GM18502 (cell line): ENCODE measurements around the gene IL15RA.
"Not testable (repeated sequence)": the region's sequence is repeated elsewhere in the genome, so short reads cannot be mapped to it uniquely, and the experiment has no call there.

ENCODE experiments used
- ATAC-seq: cut with Tn5 transposase; IDR thresholded peaks from one replicate; pipeline ENCODE4 v1.9.1; 2021; ENCODE audit warnings: mild to moderate bottlenecking; ENCODE audit not compliant: unreplicated experiment, poor library complexity

The IL15RA gene

DNA sequence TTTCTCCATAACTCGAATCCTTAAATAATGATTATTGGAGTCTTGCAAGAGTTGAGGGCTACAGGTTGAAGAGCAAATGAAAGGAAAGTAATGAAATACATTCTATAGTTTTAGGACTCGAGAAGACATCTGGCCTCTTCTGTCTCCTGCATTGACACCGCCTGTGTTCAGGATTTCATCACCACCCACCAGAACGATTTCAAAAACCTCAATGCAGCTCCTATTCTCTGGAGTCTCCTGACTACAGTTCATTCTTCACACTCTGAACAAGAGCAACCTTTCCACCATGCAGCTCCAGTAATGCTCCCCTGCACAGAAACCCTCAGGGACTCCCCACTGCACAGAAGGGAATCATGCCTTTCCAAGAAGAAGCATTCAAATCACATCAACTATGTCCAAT, 5.5 kb downstream of the IL15RA start:
- no peak for ATAC-seq

DNA sequence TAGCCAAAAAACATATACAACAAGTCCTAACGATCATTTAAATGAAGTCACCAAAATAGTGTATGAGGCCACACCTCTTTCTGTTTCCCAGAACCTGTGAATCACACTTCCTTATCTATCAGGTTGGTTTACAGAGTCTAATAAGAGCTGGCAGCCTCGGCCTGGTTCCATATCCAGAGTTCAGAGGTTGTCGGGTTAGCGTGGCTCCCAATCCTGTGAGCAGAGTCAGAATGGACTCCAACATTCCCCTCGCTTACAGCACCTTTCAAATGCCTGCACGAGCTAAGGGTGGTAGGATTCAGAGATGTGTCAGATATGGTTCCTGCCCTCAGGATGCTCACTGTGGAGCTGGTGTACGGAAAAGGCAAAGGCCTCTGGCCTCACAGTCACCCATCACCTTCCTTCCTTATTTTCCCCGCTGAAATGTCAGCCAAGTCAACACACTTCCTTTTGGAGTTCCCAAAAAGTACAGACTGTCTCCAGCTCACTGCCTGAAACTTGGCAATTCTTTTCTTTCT, 6.0 kb downstream of the IL15RA start:
- no peak for ATAC-seq

GRCh38 chr10:5970527-5970926, 6.8 kb downstream of the IL15RA start:
- no peak for ATAC-seq

DNA sequence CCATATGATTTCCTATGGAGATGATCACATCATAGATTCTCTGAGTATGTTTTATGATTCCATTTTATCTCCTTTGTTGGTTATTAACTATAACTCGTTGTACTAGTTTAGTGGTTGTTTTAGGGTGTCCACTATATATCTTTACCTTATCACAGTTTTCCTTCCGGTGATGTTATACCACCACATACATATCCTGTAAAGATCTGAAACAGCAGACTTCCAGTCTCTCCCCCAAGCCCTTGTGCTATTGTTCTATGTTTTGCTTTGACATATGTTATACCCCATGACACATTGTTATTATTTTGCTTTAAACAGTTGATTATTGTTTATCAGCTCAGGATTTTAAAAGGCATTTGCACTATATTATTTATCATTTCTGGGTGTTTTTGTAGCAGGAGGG, 7.3 kb downstream of the IL15RA start:
- ATAC-seq: no peak

DNA sequence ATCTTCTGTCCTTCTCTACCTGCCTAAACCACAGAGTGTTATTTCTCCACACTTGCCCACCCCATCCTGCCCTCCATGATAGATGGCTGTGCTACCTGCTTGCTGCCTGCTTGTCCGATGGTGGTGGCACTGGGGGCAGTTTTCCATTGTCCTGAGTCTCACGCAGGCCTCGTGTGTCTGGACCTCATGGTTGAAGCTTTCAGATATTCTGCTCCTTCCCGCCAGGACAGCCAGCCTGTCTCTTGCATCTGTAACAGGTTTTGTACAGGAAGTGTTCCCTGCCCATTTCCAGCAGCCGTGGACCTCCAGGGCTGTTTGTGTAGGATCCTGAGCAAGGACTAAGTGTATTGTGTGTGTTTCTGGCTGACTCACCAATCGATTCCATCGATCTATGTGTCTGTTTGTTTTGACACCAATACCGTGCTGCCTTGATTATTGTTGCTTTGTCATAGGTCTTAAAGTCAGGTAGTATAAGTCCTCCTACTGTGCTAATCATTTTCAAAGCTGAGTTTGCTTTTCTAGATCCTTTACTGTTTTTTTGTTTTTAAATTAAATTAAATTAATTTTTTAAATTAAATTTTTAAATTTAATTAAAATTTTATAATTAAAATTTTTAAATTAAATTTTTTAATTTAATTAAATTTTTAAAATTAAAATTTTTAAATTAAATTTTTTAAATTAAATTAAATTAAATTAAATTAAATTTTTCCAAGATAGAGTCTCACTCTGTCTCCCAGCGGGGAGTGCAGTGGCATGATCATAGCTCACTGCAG, 8.5 kb downstream of the IL15RA start:
- ATAC-seq: no peak

GRCh38 chr10:5968037-5968680, 9.2 kb downstream of the IL15RA start:
- ATAC-seq: no peak

GRCh38 chr10:5965266-5965665, 12.1 kb downstream of the IL15RA start:
- no peak for ATAC-seq

DNA sequence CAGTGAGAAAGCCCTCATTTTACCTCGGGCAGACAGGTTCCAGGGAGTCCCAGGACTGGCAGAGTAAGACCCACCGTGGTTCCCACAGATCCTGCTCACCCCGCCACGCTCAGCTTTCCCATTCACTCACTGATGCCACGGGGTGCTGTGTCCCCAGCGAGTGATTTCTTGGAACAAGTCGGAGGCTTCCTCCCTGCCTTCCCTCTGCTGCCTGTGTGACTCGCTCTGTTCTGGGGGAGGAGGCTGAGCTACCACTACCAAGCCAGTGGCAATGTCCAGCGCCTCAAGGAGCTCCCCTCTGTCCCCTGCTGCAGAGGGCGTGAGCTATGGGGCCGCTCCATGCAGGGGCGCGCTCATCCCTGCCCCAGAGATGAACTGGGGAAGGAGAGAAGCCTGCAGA, 12.6 kb downstream of the IL15RA start:
- no peak for ATAC-seq

- no peak for ATAC-seq
Measured at GRCh38 chr10:5963591-5963990, 13.8 kb downstream of the IL15RA start.

DNA sequence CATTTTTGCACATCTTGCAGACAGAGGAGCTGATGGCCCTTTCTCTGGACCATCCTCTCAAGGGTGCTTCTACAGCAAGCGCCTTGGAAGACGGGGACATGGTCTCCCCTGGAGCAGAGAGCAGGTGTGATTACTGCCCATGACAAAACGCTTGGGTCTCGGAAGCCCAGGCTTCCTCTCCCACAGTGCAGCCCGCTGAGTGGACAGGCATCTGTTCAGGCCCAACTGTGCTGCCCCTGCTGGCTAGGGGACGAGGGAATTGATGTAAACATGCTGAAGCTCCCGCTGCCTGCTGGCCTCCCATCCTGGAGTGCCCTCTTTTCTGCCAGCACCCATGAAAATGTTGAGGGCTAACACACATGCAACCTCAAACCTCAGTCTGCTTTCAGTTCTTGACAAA, 14.3 kb downstream of the IL15RA start:
- ATAC-seq: no peak

GRCh38 chr10:5962358-5962940, 14.9 kb downstream of the IL15RA start:
- not testable (repeated sequence) for ATAC-seq

DNA sequence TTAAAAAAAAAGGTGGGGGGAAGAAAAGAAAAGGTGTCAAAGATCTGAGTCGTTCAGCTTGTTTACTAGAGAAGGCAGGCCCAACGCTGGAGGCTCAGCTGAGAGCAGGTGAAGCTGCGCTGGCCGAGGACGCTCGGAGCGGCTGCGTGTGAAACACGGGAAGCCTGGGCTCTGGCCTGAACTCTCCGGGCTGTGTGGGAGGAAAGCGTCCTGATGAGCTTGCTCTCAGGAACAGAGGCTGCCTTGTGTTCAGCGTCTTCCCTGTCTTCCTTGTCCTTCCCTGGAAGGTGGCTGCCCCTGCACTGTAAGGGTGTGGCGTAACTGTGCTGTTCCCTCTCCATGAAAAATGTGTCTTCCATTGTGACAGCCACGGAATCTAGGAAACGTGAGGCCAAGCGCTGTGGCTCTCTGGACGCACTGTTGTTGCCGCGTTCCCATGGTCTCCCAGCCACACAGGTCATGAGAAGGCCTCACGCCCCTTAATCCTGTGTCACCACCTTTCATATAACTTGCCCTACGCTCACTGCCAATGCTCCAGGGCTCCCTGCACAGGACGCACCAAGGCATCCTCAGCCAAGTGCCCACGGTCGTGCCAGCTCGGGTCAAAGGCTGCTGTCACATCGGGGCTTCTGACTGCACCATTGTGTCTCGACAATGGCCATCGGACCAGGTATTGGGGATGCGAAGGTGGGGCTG, 15.8 kb downstream of the IL15RA start:
- no peak for ATAC-seq

GRCh38 chr10:5960973-5961275, 16.4 kb downstream of the IL15RA start:
- ATAC-seq: not testable (repeated sequence)

DNA sequence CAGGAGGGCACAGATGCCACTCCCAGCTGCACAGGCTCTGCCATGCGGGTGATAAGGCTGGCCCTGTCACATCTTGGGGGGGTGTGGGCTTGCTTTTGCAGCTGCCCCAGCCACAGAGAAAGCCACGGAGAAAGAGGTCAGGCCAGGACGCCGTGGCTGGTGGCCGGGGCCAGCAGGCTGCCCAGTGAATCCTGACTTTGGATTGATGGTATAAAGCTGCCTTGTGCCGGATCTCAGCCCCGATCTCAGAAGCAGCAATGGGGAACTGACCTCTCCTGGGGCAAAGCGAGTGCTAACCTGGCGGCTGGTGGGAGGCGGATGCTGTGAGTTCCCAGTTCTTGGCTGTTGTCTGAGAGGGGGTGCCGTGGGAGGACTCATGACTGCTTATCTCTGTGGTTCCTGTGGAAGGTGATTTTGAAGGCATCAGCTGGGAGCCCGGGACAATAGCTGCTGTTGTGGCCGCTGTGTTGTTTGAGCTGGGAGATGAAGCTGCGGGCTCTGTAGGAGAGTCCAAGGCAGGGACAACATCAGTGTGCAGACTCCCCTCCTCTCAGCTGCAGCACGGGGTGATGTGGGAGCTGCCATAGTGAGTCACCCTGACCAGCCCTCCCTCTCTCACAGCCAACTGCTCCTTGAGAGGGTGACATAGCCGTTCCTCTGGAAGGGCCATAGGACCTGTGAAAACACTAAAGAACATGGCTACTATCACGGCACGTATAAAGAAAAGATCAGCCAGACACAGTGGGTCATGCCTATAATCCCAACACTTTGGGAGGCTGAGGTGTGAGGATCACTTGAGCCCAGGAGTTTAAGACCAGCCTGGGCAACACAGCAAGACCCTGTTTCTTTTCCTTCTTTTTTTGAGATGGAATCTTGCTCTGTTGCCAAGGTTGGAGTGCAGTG, 17.0 kb downstream of the IL15RA start:
- ATAC-seq: no peak

DNA sequence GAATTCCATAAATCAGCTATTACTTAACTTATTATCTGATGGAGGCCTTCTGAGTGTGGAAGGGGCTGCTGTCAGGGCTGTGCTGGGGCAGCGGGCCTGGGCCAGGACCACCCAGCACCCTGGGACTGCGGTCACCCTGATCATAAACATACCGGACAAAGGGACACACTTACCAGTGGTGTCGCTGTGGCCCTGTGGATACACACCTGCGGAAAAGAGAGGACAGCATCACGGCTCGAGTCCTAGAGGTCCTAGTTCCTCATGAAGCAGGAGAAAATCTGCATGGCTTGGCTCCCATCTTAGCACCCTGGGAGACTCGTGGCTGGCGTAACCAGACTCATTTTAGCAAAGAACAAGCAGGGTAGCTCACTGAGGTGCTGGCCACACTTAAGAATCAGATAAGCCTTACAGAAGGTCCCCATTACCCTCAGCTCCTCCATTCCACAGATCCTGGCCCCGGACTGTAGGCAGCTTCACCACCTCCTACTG, 17.7 kb downstream of the IL15RA start:
- ATAC-seq: no peak

DNA sequence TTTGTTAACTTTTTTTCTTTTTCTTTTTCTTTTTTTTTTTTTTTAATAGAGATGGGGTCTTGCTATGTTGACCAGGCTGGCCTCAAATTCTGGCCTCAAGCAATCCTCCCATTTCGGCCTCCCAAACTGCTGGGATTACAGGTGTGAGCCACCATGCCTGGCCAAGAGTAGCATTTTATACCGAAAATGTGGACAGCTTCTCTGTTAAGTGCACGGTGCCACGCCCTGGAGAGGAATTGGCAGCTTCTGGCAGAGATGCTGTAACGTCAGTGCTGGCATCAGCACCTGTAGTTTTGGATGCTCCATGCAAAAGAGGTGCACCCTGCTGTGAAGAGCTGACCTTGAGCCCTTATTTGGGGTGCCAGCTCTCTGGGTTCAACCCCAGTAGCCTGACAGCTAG, 18.2 kb downstream of the IL15RA start:
- ATAC-seq: no peak

- no peak for ATAC-seq
Measured at GRCh38 chr10:5958675-5959074, 18.7 kb downstream of the IL15RA start.

DNA sequence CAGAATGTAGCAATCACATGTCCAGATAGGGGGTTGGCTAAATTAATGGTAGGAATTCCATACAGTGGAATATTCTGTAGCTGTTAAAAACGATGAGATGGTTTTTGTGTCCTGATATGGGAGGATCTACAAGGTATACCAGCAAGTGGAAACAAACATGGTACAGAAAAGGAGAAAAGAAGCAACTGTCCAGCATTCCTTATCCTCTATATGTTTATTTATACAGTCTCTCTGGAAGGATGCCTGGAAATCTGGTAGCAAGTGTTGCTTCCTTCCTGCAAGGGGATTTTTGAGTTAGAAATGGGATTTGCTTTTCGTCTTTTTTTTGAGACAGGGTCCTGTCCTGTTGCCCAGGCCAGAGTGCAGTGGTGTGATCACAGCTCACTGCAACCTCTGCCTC, 19.3 kb downstream of the IL15RA start:
- ATAC-seq: no peak

- no peak for ATAC-seq
Measured at GRCh38 chr10:5956146-5956936, 21.0 kb downstream of the IL15RA start.
